Motor neuron (in vitro differentiated cells): ENCODE results near the gene ZBTB7A. TPM values are rescaled to one million over a fixed set of nuclear protein-coding genes. Genes with fewer than 3 reads are reported as not detected.
A peak's percentile ranks its signal among the peaks of the same experiment; 100 is the strongest.

Experiments
- ATAC-seq, 8 experiments: fragments of 200-7000 bp; cut with Tn5 transposase; replicated peaks in 6 of 8; 2 replicates each; pipeline ENCODE4 v1.8.0; 2021; ENCODE audit warnings: mild to moderate bottlenecking in 8 of 8, moderate library complexity in 8 of 8
- H3K27ac ChIP-seq, 2 donors: fragments of 250-450 bp; sonication (Bioruptor Pico); 2 replicates each; pipeline ENCODE4 v1.9.0; 2021; ENCODE audit warnings: antibody characterized with exemption in 2 of 2, mild to moderate bottlenecking in 2 of 2, moderate library complexity in 1 of 2
- H3K4me1 ChIP-seq, 2 donors: fragments of 250-450 bp; sonication (Bioruptor Pico); replicated peaks in 1 of 2; 2 replicates each; pipeline ENCODE4 v1.6.1; 2021; ENCODE audit warnings: antibody characterized with exemption in 2 of 2, mild to moderate bottlenecking in 2 of 2, moderate library complexity in 1 of 2
- H3K4me3 ChIP-seq, 5 donors: fragments of 250-450 bp; sonication (Bioruptor Pico); 2 replicates each; pipeline ENCODE4 v1.9.0; 2021; ENCODE audit warnings: antibody characterized with exemption in 5 of 5, mild to moderate bottlenecking in 5 of 5, moderate library complexity in 4 of 5
- WGBS, 10 experiments: fragments of 450-650 bp; shearing (Covaris generic); methylation state at CpG; one replicate each; pipeline ENCODE4 v1.0.0; 2022; 5-methylcytosine and 5-hydroxymethylcytosine counted together
- in situ Hi-C, 9 experiments: fragments of 400-800 bp; cut with MboI; loops; one replicate each; pipeline ENCODE4 v1.15.0; 2021; ENCODE audit warnings: low sequenced_read_pairs in 9 of 9, low pct_unique_long_range_greater_than_20kb in 2 of 9; ENCODE audit not compliant: unreplicated experiment in 9 of 9
- total RNA-seq, 8 experiments: library from RNA; unstranded; fragments of 300-600 nt; gene quantifications; 2 replicates each; pipeline versions ENCODE4 v1.2.3 to v1.2.4, GENCODE V29; 2022

The ZBTB7A gene
- total RNA-seq, 8 experiments from 2014 or later: 1.6 to 13.5 (median 4.1) TPM

DNA sequence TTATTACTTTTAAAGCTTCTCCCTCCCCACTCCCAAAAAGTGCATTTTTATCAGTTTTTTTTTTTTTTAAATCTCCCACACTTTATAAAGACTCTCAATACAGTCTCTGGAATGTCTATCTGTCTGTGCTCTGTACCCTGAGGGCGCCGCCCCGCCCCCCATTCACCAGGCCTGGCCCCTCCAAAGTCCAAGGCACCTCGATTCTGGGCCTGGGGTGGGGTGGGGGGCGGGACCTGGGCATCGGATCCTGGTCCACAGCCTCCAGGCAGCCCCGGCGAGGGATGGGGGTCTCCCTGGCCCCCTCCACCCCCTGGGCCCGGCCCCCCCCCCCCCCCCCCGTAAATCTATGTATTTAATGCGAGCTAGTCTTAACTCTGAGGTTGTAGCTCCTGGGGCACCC, 23.3 kb downstream of the ZBTB7A start:
- WGBS, 10 experiments: 70 to 94% (median 84%) methylated on average over 3 to 4 of the region's 11 CpGs; no CpG with 5 or more reads in 7 of the 10 experiments
- no peak for ATAC-seq
- Histone ChIP-seq H3K27ac (no peak overlapping the region), H3K4me1 (peaks cover 5 to 8% of the 10 kb centered on the region in 2 donors), H3K4me3 (no peak overlapping the region)
- in situ Hi-C loops: no loop called here

DNA sequence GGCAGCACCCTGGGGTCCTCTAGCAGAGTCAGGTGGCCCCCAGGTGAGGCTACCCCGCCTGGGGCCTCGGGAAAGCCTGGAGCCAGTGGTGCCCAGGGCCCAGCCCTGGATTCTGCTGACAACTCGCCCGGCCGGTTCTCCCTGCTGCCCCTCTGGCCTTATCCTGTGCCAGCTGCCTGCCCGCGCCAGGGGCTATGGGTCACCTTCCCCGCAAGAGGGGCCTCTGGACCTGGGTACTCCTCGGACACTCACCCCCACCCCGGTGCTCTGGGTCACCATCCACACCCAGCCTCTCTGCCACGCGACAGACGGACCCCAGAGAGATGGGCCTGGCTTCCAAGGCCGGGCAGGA, 24.0 kb downstream of the ZBTB7A start:
- 70 to 100% (median 88%) methylated on average over 1 to 5 of the region's 14 CpGs; no CpG with 5 or more reads in 6 of the 10 experiments for WGBS, 10 experiments
- Histone ChIP-seq H3K4me3 (no peak overlapping the region), H3K4me1 (peaks cover 5 to 8% of the 10 kb centered on the region in 2 donors), H3K27ac (no peak overlapping the region)
- in situ Hi-C loops: no loop called here
- ATAC-seq: peak in 4 of 8 experiments; percentile 9 to 17 (median 16)

DNA sequence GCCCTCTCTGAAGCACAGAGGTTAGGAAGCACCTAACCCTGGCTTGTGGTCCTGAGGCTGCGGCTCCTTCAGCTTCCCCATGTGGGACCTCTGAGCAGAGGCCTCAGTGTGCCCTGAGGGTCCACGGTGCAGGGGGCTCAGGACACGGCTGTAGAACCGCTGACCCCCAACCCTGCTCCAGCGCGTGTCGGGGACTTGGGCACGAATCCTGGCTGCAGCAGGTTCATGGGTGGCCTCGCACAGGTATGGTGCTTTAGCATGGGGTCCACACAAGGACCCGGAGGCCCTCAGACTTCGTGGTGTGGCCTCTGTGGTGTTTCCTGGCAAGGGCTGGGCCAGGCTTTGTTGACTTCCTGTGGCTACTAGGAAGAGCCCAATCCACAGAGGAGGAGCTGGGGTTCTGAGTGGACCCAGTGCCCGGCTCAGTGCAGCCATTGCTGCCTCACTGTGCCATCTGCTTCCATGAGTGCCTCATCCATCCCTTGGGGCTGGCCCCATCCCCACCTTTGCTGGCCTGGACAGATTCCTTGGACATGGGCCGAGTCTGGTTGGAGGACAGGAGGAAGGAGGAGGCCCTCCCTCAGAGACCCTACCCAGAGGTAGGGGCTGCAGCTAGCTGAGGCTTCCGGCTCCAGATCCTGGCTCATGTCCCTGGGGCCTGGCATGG, 24.5 kb downstream of the ZBTB7A start:
- peaks cover 5 to 8% of the 10 kb centered on the region in 2 donors for H3K4me1 ChIP-seq
- whole genome bisulfite sequencing, 10 experiments: 68 to 100% (median 99%) methylated on average over 1 to 6 of the region's 14 CpGs; no CpG with 5 or more reads in 6 of the 10 experiments
- no peak overlapping the region for H3K4me3 ChIP-seq
- ATAC-seq: peak in 5 of 8 experiments; percentile 11 to 30 (median 12)
- no peak overlapping the region for H3K27ac ChIP-seq
- in situ Hi-C loops: no loop called here

DNA sequence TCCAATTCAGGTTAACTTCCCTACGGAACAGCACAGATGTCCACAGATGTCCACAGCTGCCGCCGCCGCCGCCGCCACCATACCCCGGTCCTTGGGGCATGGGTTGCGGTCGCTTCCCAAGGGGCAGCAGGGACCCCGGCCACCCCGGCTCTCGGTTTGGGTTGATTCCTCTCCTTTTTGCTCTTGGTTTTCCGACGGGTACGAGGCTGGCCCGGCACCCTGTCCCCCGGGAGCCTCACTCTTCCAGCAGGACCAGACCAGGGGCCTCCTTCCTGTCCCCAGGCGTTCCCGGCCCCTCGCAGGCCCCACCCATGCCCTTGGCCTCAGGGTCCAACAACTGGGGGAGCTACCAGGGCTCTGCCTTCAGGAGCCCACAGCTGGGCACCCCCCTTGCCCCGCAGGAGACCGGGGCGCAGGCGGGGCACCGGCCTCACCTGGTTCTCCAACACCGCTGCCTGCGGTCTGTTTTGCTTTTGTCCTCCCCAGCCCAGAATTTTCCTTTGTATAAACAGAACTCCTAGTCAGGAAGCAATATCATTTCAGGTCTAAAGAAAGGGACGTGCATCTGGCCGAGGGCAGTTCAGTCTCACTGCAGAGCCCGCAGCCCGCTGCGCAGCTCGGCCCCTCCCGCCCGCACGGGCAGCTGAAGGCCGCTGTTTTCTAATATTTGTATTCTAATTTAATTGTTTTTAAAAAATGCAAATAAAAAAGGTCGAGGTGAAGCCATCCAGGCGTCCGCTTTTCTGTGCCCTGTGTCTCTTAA, 27.9 kb downstream of the ZBTB7A start:
- no peak overlapping the region for H3K4me3 ChIP-seq
- peaks cover 0 to 5% of the 10 kb centered on the region in 2 donors for H3K4me1 ChIP-seq
- in situ Hi-C loops: no loop called here
- no peak for ATAC-seq
- 60 to 100% (median 90%) methylated on average over 2 to 8 of the region's 40 CpGs; no CpG with 5 or more reads in 4 of the 10 experiments for WGBS, 10 experiments
- peak overlapping the region in 1 of 2 donors; percentile 55 for H3K27ac ChIP-seq

DNA sequence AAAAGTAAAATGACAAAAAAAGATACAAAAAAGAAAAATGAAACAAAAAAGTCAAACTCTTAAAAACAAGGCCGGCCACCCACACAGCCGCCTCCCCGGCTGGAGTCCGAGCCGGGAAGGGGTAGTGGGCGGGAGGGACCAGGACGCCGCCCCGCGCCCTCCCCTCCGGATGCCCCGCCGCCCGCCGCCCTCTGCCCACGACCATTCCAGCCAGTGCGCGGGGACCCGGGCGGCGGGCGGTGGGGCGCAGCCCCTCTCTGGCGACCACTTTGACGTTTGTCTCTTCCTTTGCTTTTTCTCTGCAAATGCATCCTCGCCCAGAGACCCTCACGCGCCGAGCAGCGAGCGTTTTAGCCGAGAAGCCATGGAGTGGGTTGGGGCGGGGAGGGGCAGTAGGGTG, 28.6 kb downstream of the ZBTB7A start:
- in situ Hi-C loops: no loop called here
- no peak overlapping the region for H3K4me3 ChIP-seq
- H3K4me1 ChIP-seq: peaks cover 0 to 5% of the 10 kb centered on the region in 2 donors
- ATAC-seq: no peak
- H3K27ac ChIP-seq: no peak overlapping the region
- 68 to 100% (median 100%) methylated on average over 3 to 4 of the region's 33 CpGs; no CpG with 5 or more reads in 7 of the 10 experiments for WGBS, 10 experiments

DNA sequence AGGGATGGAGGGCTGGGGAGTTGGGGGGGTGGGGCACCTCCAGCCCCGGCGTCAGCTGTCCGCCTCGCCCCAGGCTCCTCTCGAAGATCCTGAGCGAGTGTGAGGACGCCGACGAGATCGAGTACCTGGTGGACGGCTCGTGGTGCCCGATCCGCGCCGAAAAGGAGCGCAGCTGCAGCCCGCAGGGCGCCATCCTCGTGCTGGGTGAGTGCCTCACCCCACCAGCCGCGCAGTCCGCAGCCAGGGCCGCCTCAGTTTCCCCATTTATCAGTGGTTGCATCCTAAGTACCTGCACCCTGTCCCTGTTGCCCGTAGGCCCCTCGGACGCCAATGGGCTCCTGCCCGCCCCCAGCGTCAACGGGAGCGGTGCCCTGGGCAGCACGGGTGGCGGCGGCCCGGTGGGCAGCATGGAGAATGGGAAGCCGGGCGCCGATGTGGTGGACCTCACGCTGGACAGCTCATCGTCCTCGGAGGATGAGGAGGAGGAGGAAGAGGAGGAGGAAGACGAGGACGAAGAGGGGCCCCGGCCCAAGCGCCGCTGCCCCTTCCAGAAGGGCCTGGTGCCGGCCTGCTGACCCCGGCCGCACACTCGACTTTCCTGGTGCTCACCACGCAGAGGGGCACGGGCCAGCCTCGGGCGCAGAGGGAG, 29.3 kb downstream of the ZBTB7A start:
- Histone ChIP-seq H3K4me1 (peaks cover 0 to 5% of the 10 kb centered on the region in 2 donors), H3K27ac (no peak overlapping the region), H3K4me3 (no peak overlapping the region)
- WGBS, 10 experiments: 80 to 100% (median 89%) methylated on average over 1 to 5 of the region's 54 CpGs; no CpG with 5 or more reads in 4 of the 10 experiments
- in situ Hi-C loops: no loop called here
- peak in 1 of 8 experiments; percentile 7 for ATAC-seq

DNA sequence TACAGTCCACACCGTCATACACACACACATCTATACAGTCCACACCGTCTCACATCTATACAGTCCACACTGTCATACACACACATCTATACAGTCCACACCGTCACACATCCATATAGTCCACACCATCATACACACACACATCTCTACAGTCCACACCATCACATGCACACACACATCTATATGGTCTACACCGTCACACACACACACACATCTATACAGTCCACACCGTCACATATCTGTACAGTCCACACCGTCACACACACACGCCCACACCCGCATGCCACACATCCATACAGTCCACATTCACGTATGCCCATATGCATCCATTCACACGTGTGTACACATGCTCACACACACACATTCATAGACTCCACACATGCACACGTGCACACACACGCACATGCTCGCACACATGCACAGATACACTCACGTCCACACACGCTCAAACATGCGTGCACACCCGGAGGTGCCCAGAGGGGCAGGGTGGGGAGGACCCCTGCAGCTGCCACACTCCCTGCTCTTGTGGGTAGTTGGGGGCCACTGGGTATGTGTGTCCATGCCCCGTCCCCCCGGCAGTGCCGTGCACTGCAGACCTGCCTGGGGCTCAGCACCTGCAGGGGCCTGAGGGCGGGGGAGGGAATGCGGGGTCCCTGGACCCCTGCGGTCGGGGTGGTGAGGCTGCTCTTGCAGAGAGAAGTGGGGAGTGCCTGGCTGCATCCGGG, 30.0 kb downstream of the ZBTB7A start:
- H3K27ac ChIP-seq: no peak overlapping the region
- WGBS, 10 experiments: 94 to 100% methylated on average over 1 to 8 of the region's 25 CpGs; no CpG with 5 or more reads in 8 of the 10 experiments
- no peak overlapping the region for H3K4me3 ChIP-seq
- in situ Hi-C loops: no loop called here
- H3K4me1 ChIP-seq: peaks cover 0 to 5% of the 10 kb centered on the region in 2 donors
- peak in 2 of 8 experiments; percentile 6 to 7 for ATAC-seq

DNA sequence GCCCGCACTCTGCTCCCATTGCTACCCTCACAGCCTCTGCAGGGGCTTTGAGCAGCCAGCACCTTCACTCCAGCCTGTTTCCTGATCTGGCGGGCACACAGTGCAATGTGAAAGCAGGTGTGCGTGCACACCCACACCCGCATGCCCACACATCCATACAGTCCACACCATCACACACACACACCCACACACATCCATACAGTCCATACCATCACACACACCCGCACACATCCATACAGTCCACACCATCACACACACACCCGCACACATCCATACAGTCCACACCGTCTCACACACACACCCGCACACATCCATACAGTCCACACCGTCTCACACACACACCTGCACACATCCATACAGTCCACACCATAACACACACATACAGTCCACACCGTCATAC, 31.1 kb downstream of the ZBTB7A start:
- H3K27ac ChIP-seq: no peak overlapping the region
- WGBS, 10 experiments: 87 to 100% (median 95%) methylated on average over 1 to 5 of the region's 10 CpGs; no CpG with 5 or more reads in 6 of the 10 experiments
- in situ Hi-C loops: no loop called here
- H3K4me1 ChIP-seq: peaks cover 0 to 5% of the 10 kb centered on the region in 2 donors
- H3K4me3 ChIP-seq: no peak overlapping the region
- peak in 4 of 8 experiments; percentile 2 to 22 (median 18) for ATAC-seq

DNA sequence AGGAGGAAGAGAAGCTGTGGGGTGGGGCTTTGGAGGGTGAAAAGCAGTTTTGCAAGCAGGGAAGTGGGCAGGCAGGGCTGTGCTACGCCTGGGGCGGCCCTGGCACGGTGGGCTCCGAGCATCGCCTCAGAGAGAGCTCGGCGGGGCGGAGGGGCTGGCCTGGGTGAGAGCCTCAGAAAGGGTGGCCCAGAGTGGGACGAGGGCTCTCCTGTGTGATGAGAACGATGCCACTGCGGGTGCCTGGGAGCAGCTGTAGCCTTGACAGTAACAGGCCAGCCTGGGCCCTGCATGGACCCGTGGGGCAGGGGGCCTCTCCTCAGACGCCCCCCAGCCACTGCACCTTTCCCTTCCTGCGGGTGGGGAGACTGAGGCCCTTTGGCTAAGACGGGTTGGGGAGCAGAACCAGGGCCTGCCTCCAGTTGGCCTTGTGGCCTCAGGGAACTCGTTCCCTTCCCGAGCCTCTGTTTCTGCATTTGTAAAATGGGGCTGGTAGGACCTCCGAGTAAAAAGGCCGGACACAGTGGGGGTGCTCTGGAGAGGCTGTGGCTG, 31.6 kb downstream of the ZBTB7A start:
- H3K27ac ChIP-seq: no peak overlapping the region
- in situ Hi-C loops: no loop called here
- H3K4me3 ChIP-seq: no peak overlapping the region
- peak in 1 of 8 experiments; percentile 4 for ATAC-seq
- H3K4me1 ChIP-seq: peaks cover 0 to 5% of the 10 kb centered on the region in 2 donors
- WGBS, 10 experiments: 70 to 100% (median 97%) methylated on average over 2 to 5 of the region's 19 CpGs; no CpG with 5 or more reads in 7 of the 10 experiments

DNA sequence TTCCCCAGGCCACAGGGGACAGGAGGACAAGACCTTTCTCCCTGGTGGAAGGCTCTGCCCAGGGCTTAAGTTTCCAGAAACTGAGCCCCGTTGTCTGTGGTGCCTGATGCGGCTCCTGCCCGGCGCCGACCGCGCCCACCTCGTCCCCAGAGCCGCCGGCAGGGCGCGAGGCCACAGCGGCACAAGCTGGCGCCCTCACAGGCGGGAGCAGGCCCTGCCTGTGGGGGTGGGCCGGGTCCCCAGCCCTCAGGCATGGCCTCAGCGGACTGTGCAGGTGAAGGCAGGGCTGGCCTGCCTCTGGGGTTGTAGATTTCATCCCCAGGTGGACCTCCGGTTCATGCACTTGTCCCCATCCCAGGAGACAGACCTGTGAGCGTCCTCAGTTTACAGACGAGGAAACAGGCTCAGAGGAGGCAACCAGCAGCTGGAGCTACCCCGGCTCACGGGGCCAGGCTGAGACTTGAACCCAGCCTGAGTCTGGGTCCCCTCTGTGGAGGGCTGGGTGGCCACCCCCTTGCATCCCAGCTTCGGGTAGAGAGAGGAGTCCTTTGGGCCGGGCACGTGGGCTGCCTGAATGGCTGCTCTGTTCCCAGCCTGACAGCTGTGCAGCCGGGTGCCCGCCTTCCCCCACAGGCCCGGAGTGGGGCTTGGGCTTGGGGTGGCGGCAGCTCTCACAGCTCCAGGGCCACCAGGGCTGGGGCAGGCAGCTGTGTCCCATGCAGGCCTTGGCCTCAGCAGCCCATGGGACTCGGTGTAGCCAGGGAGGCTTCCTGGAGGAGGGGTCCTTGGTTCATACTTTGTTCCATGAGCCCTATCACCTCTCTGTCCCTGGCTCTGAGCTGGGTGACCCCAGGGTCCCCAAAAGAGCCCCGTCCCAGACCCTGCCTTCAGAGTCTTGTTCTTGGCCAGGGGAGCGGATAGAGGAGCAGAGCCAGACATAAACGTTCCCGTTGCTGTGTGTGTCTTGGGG, 32.4 kb downstream of the ZBTB7A start:
- peaks cover 0 to 5% of the 10 kb centered on the region in 2 donors for H3K4me1 ChIP-seq
- no peak overlapping the region for H3K27ac ChIP-seq
- H3K4me3 ChIP-seq: no peak overlapping the region
- peak in 1 of 8 experiments; percentile 2 for ATAC-seq
- in situ Hi-C loops: no loop called here
- 52 to 100% (median 100%) methylated on average over 1 to 5 of the region's 34 CpGs; no CpG with 5 or more reads in 5 of the 10 experiments for WGBS, 10 experiments

DNA sequence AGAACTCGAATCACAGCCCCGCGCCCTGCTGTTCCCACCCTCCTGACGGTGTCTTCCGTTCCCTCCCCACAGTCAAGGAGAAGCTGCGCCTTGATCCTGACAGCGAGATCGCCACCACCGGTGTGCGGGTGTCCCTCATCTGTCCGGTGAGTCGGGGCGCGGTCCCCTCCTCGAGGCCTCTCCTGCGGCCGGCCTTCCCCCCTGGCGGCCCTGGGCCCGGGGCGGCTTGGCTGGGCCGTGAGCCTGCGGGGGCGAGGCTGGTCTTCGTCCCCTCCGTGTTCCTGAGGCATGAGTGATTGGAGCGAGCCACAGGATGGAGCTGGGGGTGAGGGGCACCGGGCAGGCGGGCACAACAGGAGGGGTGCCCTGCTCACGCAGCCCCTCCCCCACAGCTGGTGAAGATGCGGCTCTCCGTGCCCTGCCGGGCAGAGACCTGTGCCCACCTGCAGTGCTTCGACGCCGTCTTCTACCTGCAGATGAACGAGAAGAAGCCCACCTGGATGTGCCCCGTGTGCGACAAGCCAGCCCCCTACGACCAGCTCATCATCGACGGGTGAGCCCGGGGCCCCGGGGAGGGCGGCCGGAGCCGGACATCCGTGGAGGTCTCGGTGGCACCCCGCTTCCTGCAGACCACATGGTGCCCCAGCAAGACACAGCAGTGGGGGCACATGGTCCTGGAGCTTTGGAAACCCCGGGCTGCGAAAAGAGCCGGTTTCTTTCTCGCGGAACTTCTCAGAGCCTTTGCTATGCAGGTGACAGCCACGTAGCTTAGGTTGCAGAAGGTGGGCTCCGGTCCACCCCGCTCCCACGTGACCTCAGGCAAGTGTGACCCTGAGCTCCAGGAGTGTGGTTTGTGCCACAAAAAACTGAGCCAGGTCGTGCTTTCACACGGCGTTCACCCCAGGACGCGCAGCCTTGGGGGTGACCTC, 33.4 kb downstream of the ZBTB7A start:
- Histone ChIP-seq H3K4me3 (no peak overlapping the region), H3K27ac (no peak overlapping the region), H3K4me1 (no peaks in the 10 kb centered on the region)
- in situ Hi-C loops: no loop called here
- 80 to 100% (median 96%) methylated on average over 1 to 22 of the region's 63 CpGs; no CpG with 5 or more reads in 3 of the 10 experiments for WGBS, 10 experiments
- ATAC-seq: no peak
